Effector memory CD4-positive, alpha-beta T cell (primary cell): Measurements from ENCODE around the gene PLGRKT.

Experiments used
- DNase-seq, 3 donors: peaks; one replicate each; pipeline ENCODE4 v3.0.0-alpha.2; 2020
- H3K27ac ChIP-seq: 2 replicates; pipeline ENCODE4 v1.7.0; 2013; ENCODE audit warnings: mild to moderate bottlenecking, low read length, moderate library complexity; ENCODE audit not compliant: insufficient read depth, poor library complexity, severe bottlenecking
- H3K27me3 ChIP-seq: replicated peaks from 2 replicates; pipeline ENCODE4 v1.7.0; 2013; ENCODE audit warnings: mild to moderate bottlenecking, low read length; ENCODE audit not compliant: insufficient read depth, control insufficient read depth, poor library complexity, severe bottlenecking
- H3K36me3 ChIP-seq: 2 replicates; pipeline ENCODE4 v1.7.0; 2013; ENCODE audit warnings: mild to moderate bottlenecking, low read length, moderate library complexity; ENCODE audit not compliant: control insufficient read depth, insufficient read depth
- H3K4me1 ChIP-seq: 2 replicates; pipeline ENCODE4 v1.7.0; 2013; ENCODE audit warnings: low read length, mild to moderate bottlenecking; ENCODE audit not compliant: control insufficient read depth, insufficient read depth, poor library complexity, severe bottlenecking
- H3K4me3 ChIP-seq: 2 replicates; pipeline ENCODE4 v1.7.0; 2013; ENCODE audit warnings: low read length, low read depth, mild to moderate bottlenecking; ENCODE audit not compliant: insufficient read depth, poor library complexity, severe bottlenecking
- H3K9me3 ChIP-seq: 2 replicates; pipeline ENCODE4 v1.7.0; 2013; ENCODE audit warnings: mild to moderate bottlenecking, low read length, moderate library complexity; ENCODE audit not compliant: control insufficient read depth

PLGRKT gene

DNA sequence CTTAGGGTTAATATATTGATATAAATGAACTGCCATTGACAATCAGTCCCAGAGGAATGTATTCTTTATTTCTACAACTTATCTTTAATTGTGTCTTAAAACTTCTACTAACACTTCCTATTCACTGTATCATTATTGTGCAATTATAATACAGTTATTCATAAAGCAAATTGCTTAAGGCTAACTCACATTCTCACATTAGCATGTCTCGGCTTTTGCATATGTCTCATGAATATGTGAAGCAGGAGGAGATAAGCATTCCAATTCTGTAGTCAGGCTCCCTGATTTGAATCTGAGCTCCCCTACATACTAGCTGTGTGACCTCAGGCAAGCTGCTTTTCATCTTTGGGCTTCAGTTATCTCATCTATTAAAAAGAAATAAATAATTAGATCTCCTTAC, 45.4 kb downstream of the PLGRKT start:
- no peak for DNase-seq
- no peaks in the 10 kb centered on the region for H3K9me3 ChIP-seq
- no peak overlapping the region for H3K27ac ChIP-seq
- H3K36me3 ChIP-seq: no peaks in the 10 kb centered on the region
- no peaks in the 10 kb centered on the region for H3K27me3 ChIP-seq
- H3K4me3 ChIP-seq: no peak overlapping the region
- no peaks in the 10 kb centered on the region for H3K4me1 ChIP-seq

DNA sequence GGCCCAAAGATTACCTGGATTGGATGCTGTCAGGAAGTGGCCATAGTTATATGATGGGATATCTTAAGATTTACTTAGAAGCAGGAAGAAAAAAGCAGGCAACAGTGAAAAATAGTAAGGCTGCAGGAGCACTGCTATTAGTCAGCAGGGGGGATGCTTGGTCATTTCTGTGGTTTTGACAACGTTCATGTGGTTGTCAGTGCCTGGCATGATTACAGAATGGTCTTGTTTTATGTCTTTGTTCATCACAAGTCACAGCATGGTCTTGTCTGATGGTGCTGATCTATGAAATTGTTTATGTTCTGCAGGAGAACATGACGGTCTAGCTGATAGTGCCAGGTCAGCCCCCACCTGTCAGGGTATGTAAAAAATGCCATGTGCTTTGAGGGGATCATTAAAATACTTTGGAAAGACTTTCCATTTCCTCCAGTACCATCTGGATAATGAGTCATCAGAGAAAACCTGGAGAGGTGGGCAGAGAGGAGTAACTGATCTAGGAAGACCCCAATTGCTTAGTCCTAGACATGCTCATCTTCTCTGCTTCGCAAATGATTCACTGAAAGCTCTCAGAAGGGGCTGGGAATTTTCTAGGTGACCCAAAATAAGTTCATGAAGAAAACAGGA, 48.5 kb downstream of the PLGRKT start:
- no peak overlapping the region for H3K4me3 ChIP-seq
- no peak for DNase-seq
- no peaks in the 10 kb centered on the region for H3K27me3 ChIP-seq
- no peaks in the 10 kb centered on the region for H3K9me3 ChIP-seq
- H3K36me3 ChIP-seq: no peaks in the 10 kb centered on the region
- no peaks in the 10 kb centered on the region for H3K4me1 ChIP-seq
- H3K27ac ChIP-seq: no peak overlapping the region

DNA sequence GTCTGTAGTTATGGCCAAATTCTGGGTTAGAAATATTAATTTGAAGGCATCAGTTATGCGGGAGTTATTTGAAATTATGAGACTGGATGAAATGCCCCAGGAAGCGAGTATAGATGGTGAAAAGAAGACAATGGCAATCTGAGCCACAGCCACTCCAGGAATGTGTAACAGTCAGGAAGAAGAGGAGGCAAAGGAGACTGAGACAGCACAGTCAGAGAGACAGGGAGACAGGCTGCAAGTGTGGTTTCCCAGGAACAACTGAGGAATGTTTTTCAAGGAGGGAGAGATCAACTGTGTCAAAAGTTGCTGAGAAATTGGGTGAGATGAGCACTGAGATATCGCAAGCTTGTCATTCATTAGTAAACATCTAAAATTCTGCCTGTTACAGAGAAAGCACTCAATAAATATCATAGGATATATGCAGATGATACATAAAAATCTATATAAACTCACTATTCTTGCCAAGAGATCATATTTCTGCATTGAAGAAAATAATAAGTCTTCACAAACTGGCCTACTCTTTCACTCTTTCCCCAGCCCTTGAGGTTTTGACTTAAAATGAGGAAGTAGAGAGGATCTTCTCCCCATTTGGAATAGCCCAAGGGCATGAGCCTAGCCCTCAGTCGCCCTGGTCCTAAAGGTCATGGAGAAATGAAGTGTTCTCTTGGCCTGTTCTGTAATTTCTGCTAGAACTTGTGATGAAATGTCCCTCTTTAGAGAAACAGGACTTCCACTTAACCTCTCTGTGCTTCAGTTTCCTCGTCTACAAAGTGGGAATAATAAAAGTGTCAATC, 49.5 kb downstream of the PLGRKT start:
- Histone ChIP-seq H3K27ac (no peak overlapping the region), H3K27me3 (no peaks in the 10 kb centered on the region), H3K4me1 (no peaks in the 10 kb centered on the region), H3K4me3 (no peak overlapping the region), H3K9me3 (no peaks in the 10 kb centered on the region), H3K36me3 (no peaks in the 10 kb centered on the region)
- no peak for DNase-seq

DNA sequence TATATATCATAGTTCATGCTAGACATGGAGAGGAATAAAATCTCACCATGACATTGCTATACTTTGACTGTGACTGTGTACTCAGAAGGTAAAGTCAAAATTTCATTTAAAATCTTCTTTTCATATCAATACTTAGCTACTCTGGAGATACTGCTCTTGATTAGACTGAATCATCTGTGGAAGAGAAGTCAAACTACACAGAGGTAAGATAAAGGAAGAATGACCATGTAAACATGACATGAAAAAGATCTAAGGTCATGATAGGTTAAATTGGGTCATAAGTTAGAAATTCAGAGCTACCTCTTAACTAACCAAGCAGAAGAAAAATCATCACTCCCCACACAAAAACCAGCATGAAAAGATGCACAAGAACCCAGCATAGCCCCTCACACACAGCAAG, 53.3 kb downstream of the PLGRKT start:
- Histone ChIP-seq H3K9me3 (no peaks in the 10 kb centered on the region), H3K27ac (no peak overlapping the region), H3K27me3 (no peaks in the 10 kb centered on the region), H3K4me1 (no peaks in the 10 kb centered on the region), H3K4me3 (no peak overlapping the region), H3K36me3 (no peaks in the 10 kb centered on the region)
- DNase-seq: no peak

DNA sequence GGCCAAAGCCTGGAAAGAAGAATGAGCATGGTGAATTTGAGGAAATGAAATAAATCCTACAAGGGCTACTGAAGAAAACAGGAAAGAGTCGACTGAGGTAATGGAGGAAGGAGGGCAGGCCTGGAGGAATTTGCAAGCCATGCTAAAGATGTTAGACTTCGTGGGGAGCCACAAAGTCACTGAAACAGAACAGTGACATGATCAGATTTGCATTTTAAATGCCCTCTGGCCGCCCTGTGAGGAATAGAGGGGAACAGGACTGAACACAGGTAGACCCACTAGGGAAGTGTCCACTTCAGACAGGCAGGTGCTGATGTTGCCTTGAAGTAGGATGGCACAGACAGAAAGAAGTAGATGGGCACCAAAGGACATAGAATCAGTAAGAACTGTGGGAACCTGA, 55.2 kb downstream of the PLGRKT start:
- DNase-seq: no peak
- no peaks in the 10 kb centered on the region for H3K9me3 ChIP-seq
- no peaks in the 10 kb centered on the region for H3K4me1 ChIP-seq
- H3K4me3 ChIP-seq: no peak overlapping the region
- H3K36me3 ChIP-seq: no peaks in the 10 kb centered on the region
- no peaks in the 10 kb centered on the region for H3K27me3 ChIP-seq
- no peak overlapping the region for H3K27ac ChIP-seq

DNA sequence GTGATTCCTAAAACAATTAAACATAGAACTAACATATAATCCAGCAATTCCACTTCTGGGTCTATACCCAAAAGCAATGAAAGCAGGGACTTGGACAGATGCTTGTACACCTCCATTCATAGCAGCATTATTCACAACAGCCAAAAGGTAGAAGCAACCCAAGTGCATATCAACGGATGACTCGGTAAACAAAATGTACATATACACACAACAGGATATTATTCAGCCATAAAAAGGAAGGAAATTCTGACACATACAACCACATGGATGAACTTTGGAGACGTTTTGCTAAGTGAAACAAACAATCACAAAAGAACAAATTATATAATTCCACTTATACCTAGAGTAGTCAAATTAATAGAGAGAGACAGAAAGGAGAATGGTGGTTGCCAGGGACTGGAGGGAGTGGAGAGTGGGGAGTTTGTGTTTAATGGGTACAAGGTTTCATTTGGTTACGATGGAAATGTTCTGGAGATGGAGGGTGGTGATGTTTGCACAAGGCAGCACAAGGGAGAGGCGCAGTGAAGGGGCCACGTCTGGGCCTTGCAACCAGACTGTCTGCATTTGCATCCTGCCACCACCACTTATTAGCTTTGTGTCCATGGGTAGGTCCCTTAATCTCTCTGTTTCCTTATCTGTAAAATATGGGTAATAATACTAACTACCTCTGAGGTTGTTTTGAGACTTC, 61.8 kb downstream of the PLGRKT start:
- Histone ChIP-seq H3K4me3 (no peak overlapping the region), H3K36me3 (no peaks in the 10 kb centered on the region), H3K9me3 (no peaks in the 10 kb centered on the region), H3K27ac (no peak overlapping the region), H3K27me3 (no peaks in the 10 kb centered on the region), H3K4me1 (no peaks in the 10 kb centered on the region)
- no peak for DNase-seq

DNA sequence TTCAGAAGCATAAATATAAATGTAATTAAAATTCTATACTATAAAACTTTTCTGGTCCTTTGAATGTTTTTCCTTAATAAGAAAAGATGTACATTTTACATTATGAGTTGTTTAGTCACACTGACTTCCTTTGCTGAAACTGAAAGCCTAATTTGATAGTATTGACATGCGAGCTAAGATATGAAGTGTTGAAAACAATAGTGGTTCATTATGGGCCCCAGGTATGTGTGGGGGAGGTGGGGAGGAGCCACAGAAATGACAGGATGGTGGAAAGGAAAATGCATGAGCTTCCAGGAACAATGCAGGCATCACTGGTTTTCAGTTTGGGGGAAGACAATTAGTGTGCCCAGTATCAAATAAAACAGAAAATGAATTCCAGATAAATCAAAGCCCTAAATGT, 62.6 kb downstream of the PLGRKT start:
- H3K36me3 ChIP-seq: no peaks in the 10 kb centered on the region
- no peaks in the 10 kb centered on the region for H3K27me3 ChIP-seq
- DNase-seq: no peak
- H3K27ac ChIP-seq: no peak overlapping the region
- no peaks in the 10 kb centered on the region for H3K9me3 ChIP-seq
- no peaks in the 10 kb centered on the region for H3K4me1 ChIP-seq
- no peak overlapping the region for H3K4me3 ChIP-seq

DNA sequence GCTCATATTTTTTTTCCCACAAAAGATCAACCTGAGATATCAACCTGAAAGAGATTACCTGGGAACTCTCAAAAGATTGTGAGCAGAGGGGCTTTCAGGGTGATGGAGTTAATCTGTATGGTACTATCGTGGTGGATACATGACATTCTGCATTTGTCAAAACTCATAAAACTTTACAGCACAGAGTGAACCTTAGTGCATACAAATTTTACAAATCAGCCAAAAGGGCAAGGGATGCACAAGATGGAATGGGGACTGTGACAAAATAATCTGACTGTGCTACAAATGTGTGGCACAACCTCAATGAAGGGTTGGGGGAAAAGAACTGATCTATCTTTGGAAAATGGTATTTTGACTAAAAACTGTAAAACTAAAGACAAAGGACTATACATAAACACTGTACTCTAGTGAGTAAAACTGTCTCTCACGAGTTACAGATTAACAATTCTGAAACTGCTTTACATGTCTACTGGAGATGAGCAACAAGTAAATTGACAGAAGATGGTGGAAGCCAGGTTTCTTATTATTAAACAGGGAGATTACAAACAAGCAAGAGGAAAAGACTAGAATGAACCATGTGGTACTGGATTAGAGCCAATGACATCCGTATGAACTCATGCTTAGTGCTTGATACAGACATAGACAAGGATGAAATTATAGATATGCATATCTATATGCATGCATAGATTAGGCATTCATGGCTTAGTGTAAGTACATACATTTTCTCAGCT, 73.3 kb downstream of the PLGRKT start:
- no peaks in the 10 kb centered on the region for H3K9me3 ChIP-seq
- no peak overlapping the region for H3K4me3 ChIP-seq
- no peaks in the 10 kb centered on the region for H3K27me3 ChIP-seq
- no peaks in the 10 kb centered on the region for H3K4me1 ChIP-seq
- no peak for DNase-seq
- no peaks in the 10 kb centered on the region for H3K36me3 ChIP-seq
- H3K27ac ChIP-seq: no peak overlapping the region

DNA sequence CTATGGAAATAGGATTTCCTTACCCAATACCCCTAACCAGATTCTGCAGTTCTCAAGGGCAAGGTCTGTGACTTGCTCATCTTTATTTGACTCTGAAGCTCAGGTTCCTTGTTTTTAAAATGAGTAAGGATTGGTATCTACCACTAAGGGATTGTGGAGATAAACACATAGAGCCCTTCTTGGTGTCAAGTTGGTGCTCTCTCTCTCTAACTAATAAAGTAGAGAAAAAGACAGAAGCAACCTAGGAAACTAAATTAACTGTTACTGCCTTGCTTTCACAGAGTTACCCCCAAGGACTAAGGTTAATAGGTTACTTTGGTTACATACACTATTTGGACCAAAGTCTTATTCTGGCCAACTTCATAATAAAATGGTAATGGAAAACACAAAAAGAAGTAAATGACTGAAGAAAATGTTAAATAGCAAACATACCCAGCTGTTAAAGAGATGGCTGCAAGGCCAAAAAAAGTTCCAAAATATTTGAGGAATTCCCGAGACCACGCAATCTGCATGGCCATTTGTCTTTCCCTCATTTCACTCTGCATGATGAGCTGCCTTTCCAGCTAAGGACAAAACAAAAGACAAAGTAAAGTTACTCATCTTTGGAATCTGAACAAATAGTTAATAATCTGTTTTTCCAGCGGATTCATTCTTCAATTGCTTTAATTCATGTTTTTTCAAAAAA, 76.3 kb downstream of the PLGRKT start:
- no peaks in the 10 kb centered on the region for H3K9me3 ChIP-seq
- no peak overlapping the region for H3K27ac ChIP-seq
- H3K4me1 ChIP-seq: no peaks in the 10 kb centered on the region
- no peaks in the 10 kb centered on the region for H3K27me3 ChIP-seq
- DNase-seq: no peak
- peaks cover 5% of the 10 kb centered on the region for H3K36me3 ChIP-seq
- H3K4me3 ChIP-seq: no peak overlapping the region
